ENCODE data around the gene SSX7. TPM values are rescaled to one million over a fixed set of nuclear protein-coding genes. Genes with fewer than 3 reads are reported as not detected.
"Not testable (repeated sequence)": the region's sequence is repeated elsewhere in the genome, so short reads cannot be mapped to it uniquely, and the experiment has no call there.

SSX7 gene, protein sequence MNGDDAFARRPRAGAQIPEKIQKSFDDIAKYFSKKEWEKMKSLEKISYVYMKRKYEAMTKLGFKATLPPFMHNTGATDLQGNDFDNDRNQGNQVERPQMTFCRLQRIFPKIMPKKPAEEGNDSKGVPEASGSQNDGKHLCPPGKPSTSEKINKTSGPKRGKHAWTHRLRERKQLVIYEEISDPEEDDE
- polyA plus RNA-seq (ENCODE audit: insufficient read length): not detected
- long read RNA-seq, donor 1: 0 reads
- long read RNA-seq, donor 2: 0 reads
- long read RNA-seq, donor 3: 0 reads
- long read RNA-seq, donor 4: 0 reads
- long read RNA-seq, donor 5: 0 reads
- long read RNA-seq, donor 6: 0 reads
- long read RNA-seq, donor 7: 0 reads
- long read RNA-seq, donor 8: 0 reads

- not testable (repeated sequence) for DNase-seq
Measured at GRCh38 chrX:52654800-52655199, at the start of gene SSX7. Gene SSX7 (minus strand): TSS chrX:52654900. CDS start chrX:52653472, 1,428 bp downstream.

DNA sequence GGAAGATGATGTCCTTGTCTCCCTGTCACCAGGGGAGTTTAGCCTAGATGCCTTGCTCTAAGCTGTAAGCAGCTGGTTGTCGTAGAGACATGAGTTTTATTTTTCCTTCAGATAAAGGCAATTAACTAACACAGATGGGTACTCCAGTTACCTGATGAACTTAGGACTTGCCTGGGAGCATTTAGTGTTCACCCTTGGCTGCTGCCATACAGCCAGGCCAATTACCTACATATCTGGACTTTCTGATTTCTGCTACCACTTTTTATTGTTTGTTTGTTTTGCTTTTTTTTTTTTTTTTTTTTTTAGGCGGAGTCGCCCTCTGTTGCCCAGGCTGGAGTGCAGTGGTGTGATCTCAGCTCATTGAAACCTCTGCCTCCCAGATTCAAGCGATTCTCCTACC, 37.3 kb upstream of the SSX7 start:
- not testable (repeated sequence) for DNase-seq

- DNase-seq: not testable (repeated sequence)
Measured at GRCh38 chrX:52662218-52662617, 7.5 kb upstream of the SSX7 start.

DNA sequence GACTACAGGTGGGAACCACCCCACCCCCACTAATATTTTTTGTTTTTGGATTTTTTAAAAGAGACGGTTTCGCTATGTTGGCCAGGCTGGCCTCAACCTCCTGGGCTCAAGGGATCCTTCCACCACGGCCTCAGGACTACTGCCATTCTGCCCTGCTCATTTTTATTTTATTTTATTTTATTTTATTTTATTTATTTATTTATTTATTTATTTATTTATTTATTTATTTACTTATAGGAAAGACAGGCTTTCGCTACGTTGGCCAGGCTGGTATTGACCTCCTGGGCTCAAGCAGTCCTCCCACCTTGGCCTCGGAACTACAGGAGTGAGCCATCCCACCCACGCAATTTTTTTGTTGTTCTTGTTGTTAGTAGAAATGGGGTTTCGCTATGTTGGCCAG, 775 bp upstream of the SSX7 start:
- not testable (repeated sequence) for DNase-seq

DNA sequence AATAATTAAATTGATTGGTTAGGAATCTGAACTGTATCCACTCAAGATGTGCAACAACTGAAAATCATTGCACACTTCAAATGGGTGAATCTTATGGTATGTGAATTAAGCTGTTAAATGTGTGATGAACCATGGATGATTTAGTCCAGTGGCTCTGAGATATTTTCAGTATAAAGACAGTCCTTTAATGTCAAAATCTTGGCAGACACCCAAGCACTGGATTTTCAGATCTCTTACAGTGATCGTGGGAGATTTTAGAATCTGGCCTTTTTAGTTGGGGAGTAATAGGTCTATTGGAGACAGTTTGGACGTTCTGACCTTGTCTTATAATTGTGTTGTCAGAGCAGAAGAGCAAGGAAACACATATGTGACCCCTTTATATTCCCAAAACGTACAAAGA, 4.0 kb downstream of the SSX7 start:
- peak; percentile 8 for DNase-seq

GRCh38 chrX:52648956-52649355, 5.7 kb downstream of the SSX7 start:
- DNase-seq: not testable (repeated sequence)

DNA sequence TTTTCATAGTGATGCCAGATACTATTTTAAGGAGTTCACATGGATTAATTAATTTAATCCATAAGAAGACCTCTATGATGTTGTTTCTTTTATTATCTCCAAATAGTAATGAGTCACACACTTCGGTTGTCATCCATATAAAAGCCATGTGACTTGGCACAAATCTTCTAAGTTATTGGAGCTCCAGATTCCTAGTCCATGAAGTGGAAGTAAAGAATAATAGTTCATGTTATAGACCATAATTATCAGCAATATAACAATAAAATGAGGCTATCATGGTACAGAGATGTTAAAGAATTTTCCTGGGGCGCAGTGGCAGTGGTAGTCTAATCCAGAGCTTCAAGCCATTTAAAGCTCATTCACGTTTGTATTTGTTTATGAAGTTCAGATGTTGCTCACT, 26.2 kb downstream of the SSX7 start:
- not testable (repeated sequence) for DNase-seq

GRCh38 chrX:52620661-52621060, 34.0 kb downstream of the SSX7 start:
- DNase-seq: not testable (repeated sequence)

GRCh38 chrX:52608961-52609360, 45.7 kb downstream of the SSX7 start:
- no peak for DNase-seq

- DNase-seq: not testable (repeated sequence)
Measured at GRCh38 chrX:52603151-52603550, 51.5 kb downstream of the SSX7 start.

DNA sequence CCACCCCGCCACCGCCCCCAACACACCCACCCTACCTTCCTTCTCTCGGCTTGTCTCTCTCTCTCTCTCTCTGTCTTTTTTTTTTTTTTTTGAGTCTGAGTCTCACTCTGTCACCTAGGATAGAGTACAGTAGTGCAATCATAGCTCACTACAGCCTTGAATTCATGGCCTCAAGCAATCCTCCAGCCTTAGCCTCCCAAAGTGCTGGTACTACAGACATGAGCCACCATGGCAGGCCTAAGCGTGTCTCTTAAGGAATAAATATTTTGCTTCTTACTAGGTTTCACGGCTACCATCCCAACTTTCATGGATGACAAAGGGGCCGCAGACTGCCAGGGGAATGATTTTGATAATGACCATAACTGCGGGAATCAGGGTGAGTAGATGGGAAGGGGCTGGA, 55.8 kb downstream of the SSX7 start:
- DNase-seq: no peak

DNA sequence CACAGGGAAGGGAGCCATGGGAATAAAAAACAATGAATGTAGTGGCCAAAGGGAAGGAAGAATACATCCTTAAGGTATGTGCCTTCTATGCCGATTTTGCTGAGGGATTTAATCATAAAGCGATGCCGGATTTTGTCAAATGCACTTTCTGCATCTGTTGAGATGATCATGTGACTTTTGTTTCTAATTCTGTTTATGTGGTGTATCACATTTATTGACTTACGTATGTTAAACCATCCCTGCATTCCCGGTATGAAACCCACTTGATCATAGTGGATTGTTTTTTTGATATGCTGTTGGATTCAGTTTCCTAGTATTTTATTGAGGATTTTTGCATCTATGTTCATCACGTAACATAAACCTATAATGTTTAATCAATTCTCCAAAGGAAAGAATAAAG, 60.0 kb downstream of the SSX7 start:
- DNase-seq: no peak

Other genes starting within 250 kb of the SSX7 start
- not detected for gene XAGE1A, start 159.1 kb downstream of the SSX7 start, polyA plus RNA-seq (ENCODE audit: insufficient read length)
- gene XAGE1B, start 137.8 kb downstream of the SSX7 start, polyA plus RNA-seq (ENCODE audit: insufficient read length): not detected
- gene SSX2, start 52.3 kb upstream of the SSX7 start, polyA plus RNA-seq (ENCODE audit: insufficient read length): not detected
- not detected for gene SSX2B, start 96.4 kb upstream of the SSX7 start, polyA plus RNA-seq (ENCODE audit: insufficient read length)
- not detected for gene SPANXN5, start 142.5 kb upstream of the SSX7 start, polyA plus RNA-seq (ENCODE audit: insufficient read length)
- not detected for gene XAGE5, start 156.4 kb upstream of the SSX7 start, polyA plus RNA-seq (ENCODE audit: insufficient read length)
- gene XAGE3, start 213.2 kb upstream of the SSX7 start, polyA plus RNA-seq (ENCODE audit: insufficient read length): not detected
- 20.0 TPM for gene FAM156B, start 242.4 kb upstream of the SSX7 start, polyA plus RNA-seq (ENCODE audit: insufficient read length)

All from left kidney (tissue), 8 donors.